Measurements from ENCODE around the gene DLGAP4. TPM values are rescaled to one million over a fixed set of nuclear protein-coding genes. Genes with fewer than 3 reads are reported as not detected.

Gene DLGAP4
- total RNA-seq, 1 donor from 2014 or later, result 15.9 TPM

GRCh38 chr20:36353740-36354139 is 47.6 kb downstream of the DLGAP4 start:
- DNase-seq (ENCODE audit: low read depth in 2 of 2), result no peak

DNA sequence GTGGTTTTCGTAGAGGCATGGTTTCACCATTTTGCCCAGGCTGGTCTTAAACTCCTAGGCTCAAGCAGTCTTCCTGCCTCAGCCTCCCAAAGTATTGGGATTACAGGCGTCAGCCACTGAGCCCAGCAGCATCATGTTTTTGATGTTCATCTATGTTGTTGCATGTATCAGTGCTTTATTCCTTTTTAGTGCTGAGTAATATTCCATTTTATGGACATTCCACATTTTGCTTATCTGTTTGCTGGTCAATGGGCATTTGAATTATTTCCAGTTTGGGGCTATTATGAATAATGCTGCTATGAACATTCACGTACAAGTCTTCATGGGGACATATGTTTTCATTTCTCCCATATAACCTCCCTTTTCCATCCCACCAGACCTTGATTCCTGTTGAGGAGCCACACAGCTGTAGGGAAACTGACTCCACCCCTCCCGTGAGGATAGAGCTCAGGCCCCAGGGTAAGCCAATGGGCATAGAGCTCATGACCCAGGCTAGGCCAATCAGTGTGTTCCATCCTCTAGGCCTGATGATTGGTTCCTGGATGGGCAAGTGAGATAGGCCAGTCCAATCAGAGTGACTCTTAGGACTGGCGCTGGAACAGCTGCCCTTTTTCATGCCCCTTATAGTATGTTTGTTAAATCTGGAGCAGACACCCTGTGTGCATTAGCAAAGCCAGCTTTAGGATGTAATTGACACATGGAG is 49.5 kb downstream of the DLGAP4 start:
- no peak for DNase-seq (ENCODE audit: low read depth in 2 of 2)

DNA sequence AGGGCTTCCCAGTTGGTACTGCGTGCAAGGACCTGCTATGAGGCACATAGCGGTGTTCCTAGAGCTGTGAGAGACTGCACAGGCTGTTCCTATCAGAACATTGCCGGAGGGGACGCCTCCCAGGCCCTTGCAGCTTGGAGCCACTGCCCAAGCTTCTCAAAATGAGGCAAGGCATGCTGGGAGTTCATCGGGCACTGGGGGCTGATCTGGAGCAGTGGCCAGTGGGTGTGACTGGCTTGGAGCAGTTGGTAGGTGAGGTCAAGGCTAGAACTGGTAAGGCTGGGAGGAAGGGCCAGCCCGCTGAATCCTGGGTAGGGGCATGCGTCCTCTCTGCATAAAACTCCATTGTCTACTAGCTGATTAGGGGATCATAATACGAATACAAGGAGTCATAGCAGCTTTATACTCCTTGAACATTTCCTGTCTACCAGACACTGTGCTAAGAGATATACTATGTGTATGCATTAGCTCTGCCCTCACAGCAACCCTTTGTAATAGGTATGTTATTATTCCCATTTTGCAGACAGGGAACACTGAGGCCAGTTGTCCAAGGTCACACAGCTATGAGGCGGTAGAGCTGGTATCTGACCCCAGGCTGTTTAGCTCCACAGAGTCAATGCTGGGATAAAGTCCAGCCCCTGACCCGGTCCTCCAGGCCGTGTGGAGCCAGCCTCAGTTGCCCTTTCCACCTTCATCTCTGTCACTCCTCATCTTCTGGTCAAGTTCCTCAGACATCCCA is 53.7 kb downstream of the DLGAP4 start:
- DNase-seq (ENCODE audit: low read depth in 2 of 2), result no peak

DNA sequence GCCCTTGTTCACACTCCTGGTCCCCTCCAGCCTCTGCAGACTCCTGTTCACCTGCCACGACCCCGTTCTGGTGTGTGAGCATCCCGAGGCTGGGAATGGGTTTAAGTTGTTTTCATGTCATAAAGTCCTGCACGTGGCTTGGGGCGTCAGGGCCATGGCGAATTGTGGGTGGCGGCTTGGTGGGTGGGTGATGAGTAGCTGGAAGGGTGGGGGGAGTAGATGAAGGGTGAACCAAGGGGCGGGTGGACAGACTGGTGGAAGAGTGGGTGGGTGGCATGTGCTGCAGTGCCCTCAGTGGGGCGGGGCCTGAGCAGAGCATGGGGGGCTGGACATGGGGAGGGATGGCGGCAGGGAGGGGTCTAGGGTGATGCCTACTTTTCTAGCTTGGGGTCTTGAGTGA is 54.3 kb downstream of the DLGAP4 start:
- DNase-seq (ENCODE audit: low read depth in 2 of 2), result no peak

GRCh38 chr20:36361406-36361805 is 55.3 kb downstream of the DLGAP4 start:
- no peak for DNase-seq (ENCODE audit: low read depth in 2 of 2)

DNA sequence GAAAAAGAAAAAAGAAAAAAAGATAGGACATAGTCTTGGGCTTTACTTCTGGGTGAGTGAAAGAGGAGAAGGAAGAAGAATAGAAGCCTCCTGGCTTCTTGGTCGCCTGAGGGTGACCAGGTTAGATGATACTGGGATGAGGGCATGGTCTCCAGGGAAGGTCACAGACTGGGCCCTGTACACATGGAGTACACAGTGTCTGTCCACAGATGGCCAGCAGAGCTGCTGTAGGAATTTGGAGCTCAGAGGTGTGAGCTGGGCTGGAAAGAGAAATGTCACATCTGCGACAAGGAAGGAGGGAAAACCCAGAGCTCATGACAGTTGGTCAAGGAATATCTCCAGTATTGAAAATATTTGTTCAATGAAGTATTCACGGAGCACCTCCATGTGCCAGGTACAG is 56.1 kb downstream of the DLGAP4 start:
- DNase-seq (ENCODE audit: low read depth in 2 of 2), result no peak

DNA sequence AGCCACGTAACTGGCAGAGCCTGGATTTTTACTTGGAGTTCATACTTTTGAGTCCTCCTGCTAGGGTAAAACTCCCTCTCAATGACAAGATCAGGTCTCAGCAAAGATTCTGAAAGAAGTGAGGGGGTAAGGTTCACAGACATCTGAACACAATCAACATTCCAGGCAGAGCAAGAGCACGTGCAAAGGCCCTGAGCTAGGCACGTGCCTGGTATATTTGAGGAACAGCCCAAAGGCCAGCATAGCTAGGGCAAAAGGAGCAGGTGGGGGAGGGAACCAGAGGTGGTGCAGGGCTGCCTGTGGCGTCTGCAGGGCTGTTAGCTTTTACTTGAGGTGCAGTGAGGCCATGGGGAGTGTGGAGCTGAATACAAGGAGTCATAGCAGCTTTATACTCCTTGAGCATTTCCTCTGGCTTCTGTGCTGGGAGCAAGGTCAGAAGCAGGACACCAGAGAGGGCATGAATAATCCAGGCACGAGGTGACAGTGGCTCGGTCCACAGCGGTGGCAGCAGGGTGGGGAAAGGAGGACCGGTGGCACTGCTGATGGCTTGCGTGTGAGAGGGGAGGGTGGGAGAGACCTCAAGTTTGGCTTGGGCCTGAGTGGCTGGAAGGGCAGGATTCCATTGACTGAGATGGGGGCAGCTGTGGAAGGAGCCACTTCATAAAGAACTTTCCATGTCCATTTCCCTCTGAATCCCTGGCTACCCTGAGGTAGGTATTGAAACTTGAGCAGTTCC is 57.0 kb downstream of the DLGAP4 start:
- no peak for DNase-seq (ENCODE audit: low read depth in 2 of 2)

DNA sequence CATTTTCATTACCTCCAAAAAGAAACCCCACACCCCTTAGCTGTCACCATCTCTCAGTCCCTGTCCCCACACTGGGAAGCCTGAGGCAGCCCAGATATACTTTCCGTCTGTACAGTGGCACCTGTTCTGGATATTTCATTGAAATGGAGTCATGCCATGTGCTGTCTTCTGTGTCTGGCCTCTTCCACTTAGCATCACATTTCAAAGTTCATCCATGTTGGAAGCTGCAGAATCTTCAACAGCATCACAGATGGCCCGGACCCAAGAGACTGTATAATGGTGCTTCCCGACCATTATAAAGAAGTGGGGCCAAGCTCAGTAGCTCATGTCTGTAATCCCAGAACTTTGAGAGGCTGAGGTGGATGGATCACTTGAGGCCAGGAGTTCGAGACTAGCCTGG is 58.4 kb downstream of the DLGAP4 start:
- no peak for DNase-seq (ENCODE audit: low read depth in 2 of 2)

GRCh38 chr20:36366623-36367369 is 60.7 kb downstream of the DLGAP4 start:
- DNase-seq (ENCODE audit: low read depth in 2 of 2), result no peak

- no peak for DNase-seq (ENCODE audit: low read depth in 2 of 2)
These were observed 61.2 kb downstream of the DLGAP4 start for GRCh38 chr20:36367370-36367745.

DNA sequence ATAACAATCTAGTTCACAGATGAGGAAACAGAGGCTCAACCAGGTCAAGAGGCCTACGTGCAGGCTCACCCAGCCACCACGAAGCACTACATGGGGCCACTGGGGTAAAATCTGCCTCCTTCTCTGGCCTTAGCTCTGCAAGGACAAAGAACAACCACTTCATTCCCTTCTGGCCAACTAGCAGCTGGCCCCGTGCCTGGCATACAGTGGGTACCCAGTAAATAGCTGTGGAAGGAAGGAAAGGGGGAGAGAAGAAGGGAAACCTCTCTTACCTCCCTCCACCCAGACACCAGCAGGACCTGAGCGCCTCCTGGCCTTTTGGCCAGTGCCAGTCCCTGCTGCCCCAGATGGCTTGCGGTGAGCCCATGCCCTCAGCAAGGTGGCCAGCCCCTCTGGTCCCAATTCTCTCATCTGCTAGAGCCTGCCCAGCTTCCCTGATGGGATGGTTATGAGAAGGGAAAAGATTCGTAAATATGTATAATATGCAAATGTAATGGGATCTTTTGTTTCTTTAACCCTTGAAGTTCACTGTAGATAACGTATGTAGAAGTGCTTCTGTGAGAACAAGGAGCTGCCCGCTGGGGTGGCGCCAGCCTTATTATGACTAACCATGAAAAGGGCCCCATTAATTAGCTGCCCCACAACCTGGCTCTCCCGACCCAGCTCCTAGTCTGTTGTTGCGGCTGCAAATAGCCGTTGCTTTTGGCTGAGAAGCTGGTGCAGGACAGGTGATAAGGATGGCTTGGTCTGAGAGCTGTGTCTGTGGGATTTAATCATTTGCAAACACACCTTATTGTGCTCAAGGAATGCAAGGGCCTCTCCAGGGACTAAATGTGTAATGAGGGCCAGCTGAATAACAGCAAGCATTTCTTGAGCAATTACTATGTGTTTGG is 62.0 kb downstream of the DLGAP4 start:
- no peak for DNase-seq (ENCODE audit: low read depth in 2 of 2)

- DNase-seq (ENCODE audit: low read depth in 2 of 2), result no peak
These were observed 62.7 kb downstream of the DLGAP4 start for GRCh38 chr20:36368869-36369268.

GRCh38 chr20:36369739-36370138 is 63.6 kb downstream of the DLGAP4 start:
- DNase-seq (ENCODE audit: low read depth in 2 of 2), result no peak

DNA sequence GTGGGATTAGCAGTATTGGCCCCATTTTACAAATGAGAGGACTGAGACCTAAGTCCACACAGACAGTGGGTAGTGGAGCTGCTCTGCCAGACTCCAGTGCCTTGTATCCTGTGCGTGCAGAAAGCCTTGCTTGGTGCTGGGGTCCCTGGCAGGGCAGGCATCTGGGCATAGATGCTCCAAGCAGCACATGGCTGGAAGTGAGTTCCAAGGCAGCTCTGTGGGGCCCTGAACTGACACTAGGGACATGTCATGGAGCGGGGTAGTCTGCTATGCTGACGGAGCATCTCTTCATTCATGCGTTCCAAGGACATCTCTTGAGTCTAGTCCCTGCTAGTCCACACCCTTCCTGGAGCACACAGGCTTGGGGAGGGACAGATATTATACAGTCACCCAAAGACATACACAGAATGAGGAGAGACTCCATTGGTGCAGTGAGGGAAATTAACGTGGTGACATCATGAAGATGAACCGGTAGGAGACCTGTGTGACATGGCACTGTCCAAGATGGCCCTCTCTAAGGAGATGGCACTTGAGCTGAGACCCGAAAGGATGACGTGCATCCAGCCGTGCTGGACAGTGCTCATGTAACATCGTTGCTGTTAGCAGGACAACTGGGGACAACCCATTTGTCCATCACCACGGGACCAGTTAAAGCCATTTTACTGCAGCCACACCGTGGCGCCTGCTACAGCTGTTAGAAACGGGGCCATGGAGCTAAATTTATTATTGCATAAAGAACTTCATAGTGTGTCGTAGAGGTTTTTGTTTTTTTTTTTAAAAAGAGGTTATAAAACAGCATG is 65.1 kb downstream of the DLGAP4 start:
- DNase-seq (ENCODE audit: low read depth in 2 of 2), result no peak

GRCh38 chr20:36372666-36373065 is 66.5 kb downstream of the DLGAP4 start:
- DNase-seq (ENCODE audit: low read depth in 2 of 2), result peak in 1 of 2 donors; percentile 83

DNA sequence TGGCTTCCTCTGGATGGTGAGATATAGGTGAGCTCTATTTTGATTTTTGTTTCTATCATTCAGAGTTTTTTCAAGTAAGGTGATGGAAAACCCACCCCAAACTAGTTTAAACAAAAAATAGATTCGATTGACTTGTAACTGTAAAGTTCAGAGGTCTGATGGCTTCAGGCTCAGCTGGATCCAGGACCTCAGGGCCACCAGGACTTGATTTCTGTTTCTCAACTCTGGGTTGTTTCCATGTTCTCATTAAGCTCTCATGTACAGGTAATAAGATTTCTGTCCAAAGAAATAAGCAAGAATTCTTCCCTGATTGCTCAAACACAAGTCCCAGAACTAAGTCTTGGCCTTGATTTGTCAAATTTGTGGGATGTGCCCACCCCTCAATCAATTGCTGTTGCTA is 67.0 kb downstream of the DLGAP4 start:
- DNase-seq (ENCODE audit: low read depth in 2 of 2), result no peak

GRCh38 chr20:36374995-36375394 is 68.9 kb downstream of the DLGAP4 start:
- DNase-seq (ENCODE audit: low read depth in 2 of 2), result no peak

GRCh38 chr20:36377348-36378326 is 71.5 kb downstream of the DLGAP4 start:
- peak in 1 of 2 donors; percentile 17 for DNase-seq (ENCODE audit: low read depth in 2 of 2)

GRCh38 chr20:36378686-36379085 is 72.5 kb downstream of the DLGAP4 start:
- no peak for DNase-seq (ENCODE audit: low read depth in 2 of 2)
